Measurements from ENCODE around the gene APLF.

The APLF gene

GRCh38 chr2:68500649-68501048 is 33.3 kb downstream of the APLF start:
- in situ Hi-C loops (cut with MboI; ENCODE audit: low pct_unique_long_range_greater_than_20kb, low sequenced_read_pairs, unreplicated experiment), result no loop called here
- DNase-seq (ENCODE audit: low spot score), result no peak
- no peak for TF ChIP-seq CTCF (IDR thresholded peaks at IDR 0.05; ENCODE audit: extremely low read depth, insufficient read depth, missing control alignments)

GRCh38 chr2:68501768-68502167 is 34.4 kb downstream of the APLF start:
- DNase-seq (ENCODE audit: low spot score), result no peak
- no peak for TF ChIP-seq CTCF (IDR thresholded peaks at IDR 0.05; ENCODE audit: extremely low read depth, insufficient read depth, missing control alignments)
- in situ Hi-C loops (cut with MboI; ENCODE audit: low pct_unique_long_range_greater_than_20kb, low sequenced_read_pairs, unreplicated experiment), result no loop called here

- no peak for DNase-seq (ENCODE audit: low spot score)
- in situ Hi-C loops (cut with MboI; ENCODE audit: low pct_unique_long_range_greater_than_20kb, low sequenced_read_pairs, unreplicated experiment), result no loop called here
- TF ChIP-seq CTCF (IDR thresholded peaks at IDR 0.05; ENCODE audit: extremely low read depth, insufficient read depth, missing control alignments), result no peak
Observed at GRCh38 chr2:68505603-68506159, 38.3 kb downstream of the APLF start.

GRCh38 chr2:68506170-68506569 is 38.8 kb downstream of the APLF start:
- TF ChIP-seq CTCF (IDR thresholded peaks at IDR 0.05; ENCODE audit: extremely low read depth, insufficient read depth, missing control alignments), result no peak
- in situ Hi-C loops (cut with MboI; ENCODE audit: low pct_unique_long_range_greater_than_20kb, low sequenced_read_pairs, unreplicated experiment), result no loop called here
- no peak for DNase-seq (ENCODE audit: low spot score)

GRCh38 chr2:68512326-68512725 is 44.9 kb downstream of the APLF start:
- DNase-seq (ENCODE audit: low spot score), result no peak
- TF ChIP-seq CTCF (IDR thresholded peaks at IDR 0.05; ENCODE audit: extremely low read depth, insufficient read depth, missing control alignments), result no peak
- in situ Hi-C loops (cut with MboI; ENCODE audit: low pct_unique_long_range_greater_than_20kb, low sequenced_read_pairs, unreplicated experiment), result no loop called here

GRCh38 chr2:68512966-68513365 is 45.6 kb downstream of the APLF start:
- no peak for TF ChIP-seq CTCF (IDR thresholded peaks at IDR 0.05; ENCODE audit: extremely low read depth, insufficient read depth, missing control alignments)
- no peak for DNase-seq (ENCODE audit: low spot score)
- in situ Hi-C loops (cut with MboI; ENCODE audit: low pct_unique_long_range_greater_than_20kb, low sequenced_read_pairs, unreplicated experiment), result no loop called here

All from GM13977 (cell line).